NB4 (cell line): ENCODE measurements around the gene PEAK3.
A peak's percentile ranks its signal among the peaks of the same experiment; 100 is the strongest.

Source experiments
- POLR2A ChIP-seq: IDR thresholded peaks from 2 replicates; pipeline ENCODE4 v1.6.1; 2011; ENCODE audit warnings: mild to moderate bottlenecking; ENCODE audit not compliant: insufficient read length; ENCODE audit errors: extremely low read depth
- TF ChIP-seq, protein P1 (sequence below): IDR thresholded peaks from one replicate; pipeline ENCODE4 v1.5.1; 2012; ENCODE audit warnings: low read depth, low read length

DNA sequence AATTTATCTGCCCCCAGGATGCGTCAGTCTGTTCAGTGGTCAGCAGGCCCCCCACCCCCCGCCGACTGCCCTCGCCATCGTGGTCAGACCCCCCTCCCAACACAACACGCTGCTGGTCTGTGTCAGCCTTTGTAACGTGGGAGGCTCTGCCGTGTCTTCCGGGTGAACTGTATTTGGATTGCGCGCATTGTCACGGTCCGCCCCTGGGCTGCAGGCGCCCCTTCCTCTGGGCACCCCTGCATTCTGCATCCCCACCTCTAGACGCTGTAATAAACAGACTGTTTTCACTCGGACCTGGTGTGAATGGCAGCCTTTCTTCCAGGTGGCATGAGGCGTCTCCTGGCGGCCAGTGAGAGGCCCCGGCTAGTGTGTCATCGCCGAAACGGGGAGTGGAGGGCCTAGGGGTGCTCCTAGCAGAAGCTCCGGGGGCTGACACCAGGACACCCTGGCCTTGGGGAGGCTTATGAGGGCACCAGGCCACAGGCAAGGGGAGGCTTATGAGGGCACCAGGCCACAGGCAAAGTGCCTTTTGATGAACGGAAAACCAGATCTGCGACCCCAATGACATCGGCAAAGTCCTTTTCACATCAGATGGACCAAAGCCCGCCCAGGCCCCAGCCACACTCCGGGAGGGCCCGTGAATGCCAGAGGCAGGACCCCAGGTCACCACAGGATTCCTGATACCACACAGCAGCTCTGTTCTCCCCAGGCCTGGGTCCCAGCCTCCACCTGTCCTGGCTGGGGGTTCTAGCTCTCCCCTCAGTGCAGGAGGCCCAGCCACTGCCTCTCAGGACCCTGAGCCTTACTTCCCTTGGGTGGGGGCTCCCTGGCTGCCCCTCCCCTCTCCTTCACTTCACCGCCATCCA, 49.5 kb downstream of the PEAK3 start:
- TF ChIP-seq, protein P1, sequence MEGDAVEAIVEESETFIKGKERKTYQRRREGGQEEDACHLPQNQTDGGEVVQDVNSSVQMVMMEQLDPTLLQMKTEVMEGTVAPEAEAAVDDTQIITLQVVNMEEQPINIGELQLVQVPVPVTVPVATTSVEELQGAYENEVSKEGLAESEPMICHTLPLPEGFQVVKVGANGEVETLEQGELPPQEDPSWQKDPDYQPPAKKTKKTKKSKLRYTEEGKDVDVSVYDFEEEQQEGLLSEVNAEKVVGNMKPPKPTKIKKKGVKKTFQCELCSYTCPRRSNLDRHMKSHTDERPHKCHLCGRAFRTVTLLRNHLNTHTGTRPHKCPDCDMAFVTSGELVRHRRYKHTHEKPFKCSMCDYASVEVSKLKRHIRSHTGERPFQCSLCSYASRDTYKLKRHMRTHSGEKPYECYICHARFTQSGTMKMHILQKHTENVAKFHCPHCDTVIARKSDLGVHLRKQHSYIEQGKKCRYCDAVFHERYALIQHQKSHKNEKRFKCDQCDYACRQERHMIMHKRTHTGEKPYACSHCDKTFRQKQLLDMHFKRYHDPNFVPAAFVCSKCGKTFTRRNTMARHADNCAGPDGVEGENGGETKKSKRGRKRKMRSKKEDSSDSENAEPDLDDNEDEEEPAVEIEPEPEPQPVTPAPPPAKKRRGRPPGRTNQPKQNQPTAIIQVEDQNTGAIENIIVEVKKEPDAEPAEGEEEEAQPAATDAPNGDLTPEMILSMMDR: no peak
- TF ChIP-seq POLR2A: peak; percentile 21
